ENCODE data around the gene ARSG. TPM values are rescaled to one million over a fixed set of nuclear protein-coding genes. Genes with fewer than 3 reads are reported as not detected.
"Not testable (repeated sequence)": the region's sequence is repeated elsewhere in the genome, so short reads cannot be mapped to it uniquely, and the experiment has no call there.

Gene ARSG
- total RNA-seq: 10 to 100 TPM in 1 of 2 experiments, 1 to 10 TPM in 1; 9.0 to 10.5 TPM

- peak; percentile 76 for DNase-seq
- Mint-ChIP-seq H3K4me3 (peak within 1 kb of the TSS; percentile 89), H3K27ac (peak within 1 kb of the TSS; percentile 94), H3K9me3 (no peaks in the 10 kb centered on the region), H3K27me3 (ENCODE audit: low read depth) (no peaks in the 10 kb centered on the region), H3K4me1 (ENCODE audit: low read depth) (peaks cover 48% of the 10 kb centered on the region), H3K36me3 (ENCODE audit: low read depth) (peaks cover 1% of the 10 kb centered on the region)
- intact Hi-C loops (cut with micrococcal nuclease): loop anchor here (1.0 to 10.0 kb wide), 7 partner anchors 32 to 1134 kb away; partner anchors contain the start of genes ABCA5 and WIPI1
- CTCF ChIA-PET: interaction anchor here (0.6 to 2.2 kb wide), 4 partner anchors 91 to 146 kb away, joined by 3 to 8 read pairs (median 6); no protein-coding TSS in a partner anchor
Measured at GRCh38 chr17:68290955-68291835, at the start of gene ARSG, which contains the start of gene SLC16A6. Gene ARSG (plus strand): TSS chr17:68291495. CDS start chr17:68307494, 15,999 bp downstream. Gene SLC16A6 (minus strand): TSS chr17:68291127. CDS start chr17:68278320, 12,807 bp downstream.

- peak overlapping the region; percentile 95 for H3K27ac Mint-ChIP-seq
Measured at GRCh38 chr17:68246271-68247028, 44.8 kb upstream of the ARSG start.

GRCh38 chr17:68247445-68248198 lies 43.7 kb upstream of the ARSG start, which contains the start of gene AMZ2:
Gene AMZ2 (plus strand): TSS chr17:68248043. CDS start chr17:68250188, 2,145 bp downstream.
- DNase-seq: peak; percentile 94
- no peaks in the 10 kb centered on the region for H3K27me3 Mint-ChIP-seq (ENCODE audit: low read depth)
- intact Hi-C loops (cut with micrococcal nuclease): loop anchor here (1.0 to 2.0 kb wide), 6 partner anchors 8 to 265 kb away; partner anchors contain the start of genes KPNA2 and PRKAR1A
- no peaks in the 10 kb centered on the region for H3K9me3 Mint-ChIP-seq
- H3K4me3 Mint-ChIP-seq: peak within 1 kb of the TSS; percentile 89
- H3K4me1 Mint-ChIP-seq (ENCODE audit: low read depth): peaks cover 31% of the 10 kb centered on the region
- peak within 1 kb of the TSS; percentile 95 for H3K27ac Mint-ChIP-seq
- peaks cover 25% of the 10 kb centered on the region for H3K36me3 Mint-ChIP-seq (ENCODE audit: low read depth)
- CTCF ChIA-PET: interaction anchor here (0.6 to 3.6 kb wide), 6 partner anchors 10 to 188 kb away, joined by 3 to 13 read pairs (median 3); no protein-coding TSS in a partner anchor

More at GRCh38 chr17:68246271-68247028, 44.8 kb upstream of the ARSG start:
- no peak for DNase-seq
- H3K9me3 Mint-ChIP-seq: no peaks in the 10 kb centered on the region
- peaks cover 24% of the 10 kb centered on the region for H3K4me1 Mint-ChIP-seq (ENCODE audit: low read depth)
- H3K4me3 Mint-ChIP-seq: peak overlapping the region; percentile 89
- H3K27me3 Mint-ChIP-seq (ENCODE audit: low read depth): no peaks in the 10 kb centered on the region
- intact Hi-C loops (cut with micrococcal nuclease): loop anchor here (1.0 kb wide), 1 partner anchor 7 kb away; no protein-coding TSS in a partner anchor
- H3K36me3 Mint-ChIP-seq (ENCODE audit: low read depth): peaks cover 14% of the 10 kb centered on the region
- CTCF ChIA-PET: interaction anchor here (0.6 to 1.1 kb wide), 2 partner anchors 46 to 63 kb away, joined by 3 read pairs; no protein-coding TSS in a partner anchor

GRCh38 chr17:68248199-68248825 lies 43.0 kb upstream of the ARSG start:
- CTCF ChIA-PET: interaction anchor here (0.6 to 3.6 kb wide), 8 partner anchors 11 to 237 kb away, joined by 3 to 13 read pairs (median 3); no protein-coding TSS in a partner anchor
- Mint-ChIP-seq H3K4me3 (peak overlapping the region; percentile 89), H3K27me3 (ENCODE audit: low read depth) (no peaks in the 10 kb centered on the region), H3K27ac (peak overlapping the region; percentile 95), H3K36me3 (ENCODE audit: low read depth) (peaks cover 32% of the 10 kb centered on the region), H3K4me1 (ENCODE audit: low read depth) (peaks cover 36% of the 10 kb centered on the region), H3K9me3 (no peaks in the 10 kb centered on the region)
- peak; percentile 59 for DNase-seq
- intact Hi-C loops (cut with micrococcal nuclease): loop anchor here (1.0 to 2.0 kb wide), 5 partner anchors 42 to 264 kb away; partner anchors contain the start of genes KPNA2 and PRKAR1A

GRCh38 chr17:68248891-68249290 lies 42.4 kb upstream of the ARSG start:
- Mint-ChIP-seq H3K9me3 (no peaks in the 10 kb centered on the region), H3K4me3 (peak overlapping the region; percentile 89), H3K27ac (peak overlapping the region; percentile 95), H3K4me1 (ENCODE audit: low read depth) (peaks cover 42% of the 10 kb centered on the region), H3K27me3 (ENCODE audit: low read depth) (no peaks in the 10 kb centered on the region), H3K36me3 (ENCODE audit: low read depth) (peaks cover 38% of the 10 kb centered on the region)
- DNase-seq: peak; percentile 51
- CTCF ChIA-PET: interaction anchor here (0.7 to 3.6 kb wide), 9 partner anchors 11 to 254 kb away, joined by 3 to 13 read pairs (median 4); no protein-coding TSS in a partner anchor
- intact Hi-C loops (cut with micrococcal nuclease): loop anchor here (1.0 to 2.0 kb wide), 7 partner anchors 9 to 264 kb away; partner anchors contain the start of genes KPNA2, PRKAR1A and WIPI1

- Mint-ChIP-seq H3K4me1 (ENCODE audit: low read depth) (peaks cover 46% of the 10 kb centered on the region), H3K27me3 (ENCODE audit: low read depth) (no peaks in the 10 kb centered on the region), H3K27ac (peak overlapping the region; percentile 95), H3K36me3 (ENCODE audit: low read depth) (peaks cover 42% of the 10 kb centered on the region), H3K9me3 (no peaks in the 10 kb centered on the region), H3K4me3 (peak overlapping the region; percentile 89)
- peak; percentile 37 for DNase-seq
- CTCF ChIA-PET: interaction anchor here (0.7 to 3.6 kb wide), 10 partner anchors 9 to 255 kb away, joined by 3 to 13 read pairs (median 4); no protein-coding TSS in a partner anchor
- intact Hi-C loops (cut with micrococcal nuclease): loop anchor here (1.0 to 2.0 kb wide), 5 partner anchors 9 to 263 kb away; partner anchors contain the start of genes KPNA2, PRKAR1A and WIPI1
Measured at GRCh38 chr17:68249354-68249765, 41.9 kb upstream of the ARSG start.

GRCh38 chr17:68253426-68253825 lies 37.9 kb upstream of the ARSG start:
- H3K9me3 Mint-ChIP-seq; H3K27me3 Mint-ChIP-seq (ENCODE audit: low read depth); intact Hi-C loops (cut with micrococcal nuclease): not testable (repeated sequence)
- Mint-ChIP-seq H3K4me3 (peak overlapping the region; percentile 2), H3K4me1 (ENCODE audit: low read depth) (peaks cover 81% of the 10 kb centered on the region), H3K36me3 (ENCODE audit: low read depth) (peaks cover 65% of the 10 kb centered on the region), H3K27ac (peak overlapping the region; percentile 81)
- CTCF ChIA-PET: interaction anchor here (1.4 kb wide), 1 partner anchor 184 kb away, joined by 4 read pairs; no protein-coding TSS in a partner anchor
- DNase-seq: peak; percentile 27

- no peak for DNase-seq
- Mint-ChIP-seq H3K27ac (peak overlapping the region; percentile 3), H3K4me3 (no peak overlapping the region), H3K27me3 (ENCODE audit: low read depth) (no peaks in the 10 kb centered on the region), H3K36me3 (ENCODE audit: low read depth) (peaks cover 64% of the 10 kb centered on the region), H3K9me3 (no peaks in the 10 kb centered on the region), H3K4me1 (ENCODE audit: low read depth) (peaks cover 81% of the 10 kb centered on the region)
- intact Hi-C loops (cut with micrococcal nuclease): no loop called here
- CTCF ChIA-PET: interaction anchor here (1.6 kb wide), 1 partner anchor 17 kb away, joined by 4 read pairs; no protein-coding TSS in a partner anchor
Measured at GRCh38 chr17:68255151-68255550, 36.1 kb upstream of the ARSG start.

- H3K9me3 Mint-ChIP-seq: no peaks in the 10 kb centered on the region
- H3K36me3 Mint-ChIP-seq (ENCODE audit: low read depth): peaks cover 58% of the 10 kb centered on the region
- DNase-seq: peak; percentile 54
- intact Hi-C loops (cut with micrococcal nuclease): no loop called here
- no peaks in the 10 kb centered on the region for H3K27me3 Mint-ChIP-seq (ENCODE audit: low read depth)
- CTCF ChIA-PET: interaction anchor here (1.6 kb wide), 1 partner anchor 18 kb away, joined by 4 read pairs; no protein-coding TSS in a partner anchor
- H3K4me3 Mint-ChIP-seq: no peak overlapping the region
- H3K4me1 Mint-ChIP-seq (ENCODE audit: low read depth): peaks cover 76% of the 10 kb centered on the region
- peak overlapping the region; percentile 92 for H3K27ac Mint-ChIP-seq
Measured at GRCh38 chr17:68255731-68256538, 35.4 kb upstream of the ARSG start.

- intact Hi-C loops (cut with micrococcal nuclease); DNase-seq; CTCF ChIA-PET; H3K9me3 Mint-ChIP-seq; H3K4me3 Mint-ChIP-seq; H3K27me3 Mint-ChIP-seq (ENCODE audit: low read depth): not testable (repeated sequence)
- H3K36me3 Mint-ChIP-seq (ENCODE audit: low read depth): peaks cover 56% of the 10 kb centered on the region
- peaks cover 78% of the 10 kb centered on the region for H3K4me1 Mint-ChIP-seq (ENCODE audit: low read depth)
- H3K27ac Mint-ChIP-seq: peak overlapping the region; percentile 92
Measured at GRCh38 chr17:68256701-68257100, 34.6 kb upstream of the ARSG start.

Measured in activated naive CD4-positive, alpha-beta T cell treated with anti-CD3 and anti-CD28 coated beads for 36 hours (primary cell).